Karpas-422 (cell line): Measurements from ENCODE around the gene HOXA9. TPM values are rescaled to one million over a fixed set of nuclear protein-coding genes. Genes with fewer than 3 reads are reported as not detected.

Source experiments
- DNase-seq: peaks from one replicate; pipeline ENCODE4 v3.0.0-alpha.2; 2015
- H2AFZ ChIP-seq: fragments of 200-600 bp; sonication (generic); 2 replicates; pipeline ENCODE4 v1.6.1; 2014; ENCODE audit warnings: antibody characterized with exemption, low read length, mixed read lengths
- H3K27ac ChIP-seq: fragments of 200-600 bp; sonication (generic); 2 replicates; pipeline ENCODE4 v1.5.1; 2014; ENCODE audit warnings: mild to moderate bottlenecking, low read length, moderate library complexity
- H3K27me3 ChIP-seq: fragments of 200-600 bp; sonication (generic); 2 replicates; pipeline ENCODE4 v1.6.1; 2014; ENCODE audit warnings: low read length, mixed read lengths
- H3K36me3 ChIP-seq: fragments of 200-600 bp; sonication (generic); 2 replicates; pipeline ENCODE4 v1.6.1; 2014; ENCODE audit warnings: low read length, mixed read lengths; ENCODE audit not compliant: insufficient read depth
- H3K4me1 ChIP-seq: fragments of 200-600 bp; sonication (generic); 2 replicates; pipeline ENCODE4 v1.6.1; 2014; ENCODE audit warnings: mild to moderate bottlenecking, low read length, mixed read lengths
- H3K4me2 ChIP-seq: fragments of 200-600 bp; sonication (generic); 2 replicates; pipeline ENCODE4 v1.6.1; 2014; ENCODE audit warnings: low read length, low read depth, mild to moderate bottlenecking; ENCODE audit not compliant: poor library complexity, severe bottlenecking
- H3K4me3 ChIP-seq: fragments of 200-600 bp; sonication (generic); 2 replicates; pipeline ENCODE4 v1.5.1; 2014; ENCODE audit warnings: mild to moderate bottlenecking, antibody characterized with exemption, low read length, mixed read lengths
- H3K79me2 ChIP-seq: fragments of 200-600 bp; sonication (generic); 2 replicates; pipeline ENCODE4 v1.6.1; 2014; ENCODE audit warnings: mild to moderate bottlenecking, low read length, mixed read lengths
- H3K9ac ChIP-seq: fragments of 200-600 bp; sonication (generic); 2 replicates; pipeline ENCODE4 v1.6.0; 2014; ENCODE audit warnings: low read length
- H3K9me2 ChIP-seq: fragments of 200-600 bp; sonication (generic), shearing (Covaris generic); replicated peaks from 2 replicates; pipeline ENCODE4 v1.6.0; 2014; ENCODE audit warnings: mild to moderate bottlenecking, low read length, moderate library complexity; ENCODE audit not compliant: insufficient read depth
- H3K9me3 ChIP-seq: fragments of 300-700, 200-600 bp; sonication (generic); 2 replicates; pipeline ENCODE4 v1.6.1; 2014; ENCODE audit warnings: low read length, mixed read lengths
- H4K20me1 ChIP-seq: fragments of 200-600 bp; sonication (generic); 2 replicates; pipeline ENCODE4 v1.6.1; 2014; ENCODE audit warnings: mild to moderate bottlenecking, antibody characterized with exemption, low read length, low read depth; ENCODE audit not compliant: insufficient read depth
- total RNA-seq: library from RNA; depleted of rRNA; stranded (reverse); fragments of >200 nt; shearing (Covaris generic); gene quantifications from 2 replicates; pipeline ENCODE4 v1.2.3, GENCODE V29; 2014; ENCODE audit warnings: low replicate concordance

Gene HOXA9
- total RNA-seq, 1 experiment from 2014 or later = not detected

DNA sequence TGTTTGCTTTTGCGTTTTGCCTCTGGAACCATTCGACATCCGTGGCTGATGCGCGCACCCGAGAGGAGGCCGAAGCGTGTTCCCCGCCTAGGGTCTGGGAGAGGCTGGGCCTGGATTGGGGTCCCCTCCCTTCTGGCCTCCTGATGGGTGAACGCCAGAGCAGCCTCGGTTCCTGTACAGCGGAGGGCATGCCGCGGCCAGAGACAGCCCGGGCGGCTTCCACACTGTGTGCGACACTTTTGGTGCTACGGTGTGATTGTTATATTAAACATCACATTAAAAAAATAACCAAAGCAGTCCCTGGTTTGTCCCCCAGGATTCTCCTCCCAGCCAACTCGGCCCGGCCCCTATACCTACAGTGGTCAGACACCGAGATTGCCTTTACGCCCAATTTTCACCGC lies 5.2 kb downstream of the HOXA9 start:
- Histone ChIP-seq H3K9me3 (no peaks in the 10 kb centered on the region), H3K9ac (peak overlapping the region; percentile 74), H3K36me3 (no peaks in the 10 kb centered on the region), H3K27ac (no peak overlapping the region), H2AFZ (peak overlapping the region; percentile 100), H3K79me2 (no peaks in the 10 kb centered on the region), H3K27me3 (no peaks in the 10 kb centered on the region), H3K4me3 (peak overlapping the region; percentile 85), H4K20me1 (no peaks in the 10 kb centered on the region), H3K9me2 (no peaks in the 10 kb centered on the region), H3K4me1 (peaks cover 38% of the 10 kb centered on the region), H3K4me2 (peak overlapping the region; percentile 100)
- DNase-seq = no peak

DNA sequence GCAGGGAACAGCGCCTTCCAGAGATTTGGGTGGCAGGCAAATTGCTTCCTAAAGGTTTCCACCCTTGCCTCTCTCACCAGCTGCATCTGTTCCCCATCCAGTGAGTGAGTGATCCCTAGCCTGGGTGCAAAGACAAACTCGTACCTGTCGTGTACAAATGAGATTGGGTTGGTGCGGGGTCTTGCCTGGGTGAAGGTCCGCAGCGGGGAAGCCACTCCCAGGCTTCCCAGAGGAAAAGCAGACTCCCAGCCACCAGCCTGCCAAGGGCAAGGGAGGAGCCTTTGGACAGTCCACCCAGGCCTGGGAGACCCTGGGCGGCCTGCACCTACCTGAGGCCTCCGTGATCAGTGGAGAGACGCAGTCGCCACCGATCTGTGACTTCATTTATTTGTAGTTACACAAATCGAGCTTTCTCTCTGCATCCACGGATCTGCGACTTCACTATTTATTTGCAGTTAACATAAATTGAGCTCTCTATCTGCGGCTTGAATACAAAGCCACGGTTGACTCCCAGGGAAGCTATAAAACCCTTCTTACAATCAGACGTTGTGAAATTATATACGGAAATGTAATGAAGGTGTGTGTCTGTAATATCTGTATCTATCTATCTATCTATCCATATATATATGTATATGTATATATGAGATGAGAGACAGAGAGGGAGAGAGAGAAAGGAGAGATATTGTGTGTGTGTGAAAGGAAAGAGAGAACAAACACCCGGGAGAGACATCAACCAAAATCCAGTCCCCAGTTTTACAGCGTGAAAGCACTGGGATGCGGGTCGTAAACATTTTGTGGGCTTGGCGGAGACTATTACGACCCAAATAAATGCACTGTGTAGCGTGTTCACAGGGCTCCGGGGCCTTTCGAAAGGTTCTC lies 5.8 kb downstream of the HOXA9 start:
- Histone ChIP-seq H2AFZ (no peak overlapping the region), H3K79me2 (no peaks in the 10 kb centered on the region), H3K4me3 (peak overlapping the region; percentile 85; the same call in 1 of the 2 replicates), H3K4me1 (peaks cover 44% of the 10 kb centered on the region), H3K9ac (no peak overlapping the region), H4K20me1 (no peaks in the 10 kb centered on the region), H3K36me3 (no peaks in the 10 kb centered on the region), H3K27ac (no peak overlapping the region), H3K27me3 (no peaks in the 10 kb centered on the region), H3K9me3 (no peaks in the 10 kb centered on the region), H3K9me2 (no peaks in the 10 kb centered on the region), H3K4me2 (peak overlapping the region; percentile 100)
- DNase-seq = no peak

DNA sequence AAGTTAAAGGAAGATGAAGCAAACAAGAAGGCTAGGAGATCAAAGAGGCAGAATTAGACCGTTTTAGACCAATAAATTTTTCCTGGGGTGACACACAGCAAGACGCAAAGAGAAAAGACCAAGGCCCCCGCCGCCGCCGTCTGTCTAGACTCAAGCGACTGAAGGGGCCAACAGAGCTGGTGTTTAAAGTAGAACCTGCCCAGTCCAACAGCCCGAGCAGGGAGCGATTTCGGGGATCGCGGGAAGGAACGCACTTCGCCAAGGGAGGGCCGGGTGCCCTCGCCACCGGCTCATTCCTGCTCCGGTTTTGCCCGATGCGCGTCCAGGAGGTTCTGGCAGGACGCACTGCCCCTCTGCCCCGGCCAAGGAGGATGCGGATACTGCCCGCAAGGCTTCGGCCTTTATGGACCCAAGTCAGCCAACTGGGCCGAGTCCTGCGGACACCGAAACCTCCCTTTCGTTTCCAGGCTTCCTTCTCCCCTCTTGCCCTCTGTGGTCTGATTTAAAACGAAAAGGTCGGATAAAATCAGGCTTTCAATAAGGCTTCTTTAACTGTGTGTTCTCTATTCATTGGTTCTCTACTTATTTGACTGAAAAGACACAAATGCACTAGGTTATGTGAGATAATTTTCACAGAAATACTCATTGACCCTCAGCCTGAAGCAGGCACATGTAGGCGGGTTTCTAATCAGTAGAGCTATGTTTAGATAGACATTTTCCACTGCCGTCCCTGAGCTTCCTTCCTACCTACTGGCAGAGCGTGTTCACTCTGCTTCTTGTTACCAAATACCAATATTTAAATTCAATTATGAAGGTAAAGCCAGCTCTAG lies 6.7 kb downstream of the HOXA9 start:
- H3K27ac ChIP-seq = no peak overlapping the region
- H3K4me1 ChIP-seq = peaks cover 48% of the 10 kb centered on the region
- DNase-seq = no peak
- no peak overlapping the region for H3K4me3 ChIP-seq
- H3K79me2 ChIP-seq = no peaks in the 10 kb centered on the region
- no peaks in the 10 kb centered on the region for H3K9me3 ChIP-seq
- H3K36me3 ChIP-seq = no peaks in the 10 kb centered on the region
- no peak overlapping the region for H3K4me2 ChIP-seq
- no peak overlapping the region for H3K9ac ChIP-seq
- no peaks in the 10 kb centered on the region for H3K27me3 ChIP-seq
- H2AFZ ChIP-seq = no peak overlapping the region
- no peaks in the 10 kb centered on the region for H4K20me1 ChIP-seq
- H3K9me2 ChIP-seq = no peaks in the 10 kb centered on the region

DNA sequence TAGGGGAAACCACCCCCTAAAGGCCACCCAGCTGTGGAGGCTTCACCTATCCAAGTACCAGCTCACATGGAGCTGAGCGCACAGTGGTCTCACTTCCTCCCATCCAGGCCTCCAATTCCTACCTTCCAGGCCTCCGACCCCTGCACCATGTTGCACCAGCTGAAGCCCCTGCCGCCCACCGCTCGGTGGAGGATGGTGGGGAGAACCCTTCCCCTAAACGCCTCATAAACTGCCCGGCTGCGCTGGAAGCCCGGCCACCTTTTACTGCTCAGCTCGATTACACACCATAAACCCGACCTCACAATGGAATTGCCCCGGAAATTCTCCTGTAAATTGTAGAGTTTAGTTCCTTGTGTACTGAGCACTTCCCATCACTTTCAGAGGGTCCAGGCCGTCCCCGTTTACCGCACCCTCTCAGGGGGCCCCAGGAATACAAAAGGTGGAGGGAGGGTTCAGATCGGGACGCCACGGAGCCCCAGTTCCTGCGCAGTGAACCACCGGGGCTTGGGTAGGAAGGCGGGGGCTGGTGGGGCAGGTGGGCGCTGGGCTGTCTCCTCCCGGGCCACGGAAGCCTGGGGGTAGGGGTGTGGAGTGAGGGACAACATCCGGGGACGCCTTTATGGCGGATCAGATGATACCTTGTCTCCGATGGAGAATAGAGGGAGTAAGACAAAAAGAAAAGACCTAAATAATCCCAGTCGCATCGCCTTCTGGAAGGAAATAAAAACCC lies 7.5 kb downstream of the HOXA9 start:
- Histone ChIP-seq H4K20me1 (no peaks in the 10 kb centered on the region), H3K4me3 (no peak overlapping the region), H3K4me1 (peaks cover 48% of the 10 kb centered on the region)

DNA sequence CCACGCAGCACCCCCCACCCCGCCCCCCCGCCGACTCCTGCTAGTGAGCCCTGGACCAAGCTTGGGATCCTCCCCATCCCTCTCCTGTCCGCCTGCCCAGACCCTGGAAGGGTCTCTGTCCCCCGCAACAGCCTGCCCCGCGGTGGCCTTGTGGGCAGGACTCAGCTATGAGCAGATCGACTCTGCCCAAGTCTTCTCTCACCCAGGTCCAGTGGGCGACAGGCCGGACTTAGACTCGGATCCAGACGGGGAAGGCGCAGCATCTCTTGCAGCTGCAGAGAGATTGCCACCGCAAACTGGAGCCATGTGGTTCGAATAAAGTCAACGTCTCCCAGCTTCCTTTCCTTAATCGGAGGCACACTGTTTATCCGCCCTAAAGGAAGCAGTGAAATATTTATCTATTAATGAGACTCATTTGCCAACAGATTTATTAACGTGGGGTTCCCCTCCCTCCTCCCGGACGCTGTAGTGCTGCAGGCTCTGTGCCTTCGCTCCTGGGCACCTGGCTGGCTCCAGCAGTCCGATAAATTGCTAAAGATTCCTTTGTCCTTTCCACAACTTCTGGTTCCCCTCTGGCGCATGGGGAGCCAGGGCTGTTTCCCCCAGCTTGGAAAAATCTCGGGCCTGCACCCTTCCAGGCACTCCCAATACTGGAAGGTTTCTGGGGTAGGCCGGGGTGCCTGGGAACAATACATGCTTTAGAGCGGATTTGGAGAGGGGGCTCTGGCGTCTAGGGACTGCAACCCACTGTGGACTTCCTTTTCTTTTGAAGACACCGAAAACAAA lies 8.2 kb downstream of the HOXA9 start:
- no peaks in the 10 kb centered on the region for H3K27me3 ChIP-seq
- peak overlapping the region; percentile 69 for H3K4me3 ChIP-seq
- H3K9ac ChIP-seq = peak overlapping the region; percentile 78
- H3K27ac ChIP-seq = no peak overlapping the region
- DNase-seq = peak; percentile 44
- H3K79me2 ChIP-seq = no peaks in the 10 kb centered on the region
- no peaks in the 10 kb centered on the region for H4K20me1 ChIP-seq
- H2AFZ ChIP-seq = peak overlapping the region; percentile 96; the same call in 1 of the 2 replicates
- no peaks in the 10 kb centered on the region for H3K36me3 ChIP-seq
- H3K4me2 ChIP-seq = peak overlapping the region; percentile 77
- H3K9me2 ChIP-seq = no peaks in the 10 kb centered on the region
- no peaks in the 10 kb centered on the region for H3K9me3 ChIP-seq
- H3K4me1 ChIP-seq = peaks cover 50% of the 10 kb centered on the region

More for the DNA sequence above, 7.5 kb downstream of the HOXA9 start:
- Histone ChIP-seq H3K9me2 (no peaks in the 10 kb centered on the region), H3K27ac (no peak overlapping the region), H3K27me3 (no peaks in the 10 kb centered on the region), H3K9ac (no peak overlapping the region), H2AFZ (no peak overlapping the region), H3K4me2 (no peak overlapping the region), H3K9me3 (no peaks in the 10 kb centered on the region), H3K36me3 (no peaks in the 10 kb centered on the region), H3K79me2 (no peaks in the 10 kb centered on the region)
- DNase-seq = no peak

DNA sequence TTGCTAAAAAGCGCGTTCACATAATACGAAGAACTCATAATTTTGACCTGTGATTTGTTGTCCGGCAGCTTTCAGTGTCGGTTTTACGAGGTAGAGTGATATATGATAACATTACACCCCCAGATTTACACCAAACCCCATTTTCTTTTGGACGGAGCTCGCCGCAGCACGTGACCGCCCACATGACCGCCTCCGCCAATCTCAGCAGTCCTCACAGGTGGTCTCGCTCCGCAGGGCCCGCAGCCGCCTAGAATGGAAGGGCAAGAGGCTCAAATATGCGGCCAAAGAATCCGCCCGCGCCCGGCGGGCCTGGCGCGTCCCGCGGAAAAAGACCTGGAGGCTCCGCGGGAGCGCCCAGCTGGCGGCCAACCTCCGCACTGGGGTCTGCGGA lies 8.8 kb downstream of the HOXA9 start, which contains the start of gene HOXA7:
HOXA7 (minus strand) TSS at position 168 of the 391 bp plus-strand sequence; CDS start at position 38, 130 bp downstream.
- Histone ChIP-seq H4K20me1 (no peaks in the 10 kb centered on the region), H3K79me2 (no peaks in the 10 kb centered on the region), H3K27ac (peak within 1 kb of the TSS; percentile 75), H2AFZ (peak within 1 kb of the TSS; percentile 96), H3K27me3 (no peaks in the 10 kb centered on the region), H3K4me1 (peaks cover 52% of the 10 kb centered on the region), H3K9me3 (no peaks in the 10 kb centered on the region), H3K9ac (peak within 1 kb of the TSS; percentile 78), H3K4me2 (peak within 1 kb of the TSS; percentile 77), H3K36me3 (no peaks in the 10 kb centered on the region), H3K9me2 (no peaks in the 10 kb centered on the region), H3K4me3 (peak within 1 kb of the TSS; percentile 69)
- DNase-seq = peak; percentile 90

DNA sequence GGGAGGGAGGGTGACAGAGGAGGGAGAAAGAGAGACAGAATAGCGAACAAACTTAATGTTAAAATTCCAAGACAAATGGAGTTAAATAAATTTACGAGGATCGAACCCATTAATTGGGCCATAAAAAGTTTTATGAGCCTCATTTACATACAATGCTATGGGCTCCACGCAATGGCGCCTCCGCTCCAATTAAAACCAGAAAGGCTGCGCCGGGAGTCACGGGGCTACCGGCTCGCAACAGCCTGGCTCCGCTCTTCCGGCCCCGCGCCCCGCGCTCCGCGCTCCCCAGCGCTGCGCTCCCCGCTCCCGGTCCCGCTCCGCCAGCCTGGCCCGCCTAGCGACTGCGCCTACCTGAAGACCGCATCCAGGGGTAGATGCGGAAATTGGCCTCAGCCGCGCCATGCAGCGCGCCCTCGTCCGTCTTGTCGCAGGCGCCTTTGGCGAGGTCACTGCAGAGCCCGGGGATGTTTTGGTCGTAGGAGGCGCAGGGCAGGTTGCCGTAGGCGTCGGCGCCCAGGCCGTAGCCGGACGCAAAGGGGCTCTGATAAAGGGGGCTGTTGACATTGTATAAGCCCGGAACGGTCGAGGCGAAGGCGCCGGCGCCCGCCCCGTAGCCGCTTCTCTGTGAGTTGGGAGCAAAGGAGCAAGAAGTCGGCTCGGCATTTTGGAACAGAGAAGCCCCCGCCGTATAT lies 9.4 kb downstream of the HOXA9 start:
- peak overlapping the region; percentile 75 for H3K27ac ChIP-seq
- H3K4me3 ChIP-seq = peak overlapping the region; percentile 69
- no peaks in the 10 kb centered on the region for H3K36me3 ChIP-seq
- H3K9me3 ChIP-seq = no peaks in the 10 kb centered on the region
- H4K20me1 ChIP-seq = no peaks in the 10 kb centered on the region
- peak overlapping the region; percentile 96 for H2AFZ ChIP-seq
- no peaks in the 10 kb centered on the region for H3K79me2 ChIP-seq
- H3K9ac ChIP-seq = peak overlapping the region; percentile 78
- H3K4me1 ChIP-seq = peaks cover 52% of the 10 kb centered on the region
- peak overlapping the region; percentile 77 for H3K4me2 ChIP-seq
- DNase-seq = peak; percentile 86
- H3K27me3 ChIP-seq = no peaks in the 10 kb centered on the region
- no peaks in the 10 kb centered on the region for H3K9me2 ChIP-seq
